Measurements from ENCODE around the gene REL. TPM values are rescaled to one million over a fixed set of nuclear protein-coding genes. Genes with fewer than 3 reads are reported as not detected.

REL gene
- total RNA-seq, 1 experiment from 2014 or later = 10.2 TPM

GRCh38 chr2:60934165-60934722 is 52.9 kb downstream of the REL start:
- ATAC-seq = no peak
- POLR2A ChIA-PET = no interaction called here

DNA sequence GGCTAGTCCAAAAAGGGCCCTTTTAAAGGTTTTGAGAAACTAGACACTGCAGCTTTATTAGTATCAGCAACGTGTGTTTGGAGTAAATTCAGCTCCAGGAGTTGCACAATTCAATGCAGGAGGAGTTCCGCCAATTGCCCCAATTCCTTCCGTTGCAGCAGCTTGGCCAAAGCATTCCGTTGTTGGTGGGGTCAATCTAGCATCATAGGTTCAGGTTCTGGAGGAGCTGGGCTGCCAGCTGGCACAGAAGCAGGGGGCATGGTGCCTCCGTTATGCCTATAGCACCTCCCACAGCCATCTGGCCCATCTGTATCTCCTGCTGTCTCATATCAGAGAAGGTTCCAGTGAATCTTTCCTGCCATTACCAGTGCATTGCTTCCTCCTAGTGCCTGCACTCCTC is 55.4 kb downstream of the REL start:
- Histone ChIP-seq H3K27me3 (ENCODE audit: insufficient read depth, low read length) (no peaks in the 10 kb centered on the region), H3K4me1 (ENCODE audit: control insufficient read depth in 1 of 2, insufficient read depth in 2 of 2, low read length in 2 of 2) (no peaks in the 10 kb centered on the region), H3K27ac (ENCODE audit: low read depth, low read length) (no peak overlapping the region), H3K4me3 (replicated peaks in 1 of 2; ENCODE audit: low read depth in 1 of 2, low read length in 2 of 2) (no peak overlapping the region), H2AFZ (ENCODE audit: low read depth, low read length, poor library complexity, severe bottlenecking) (no peak overlapping the region), H4K20me1 (ENCODE audit: insufficient read depth) (no peaks in the 10 kb centered on the region), H3K4me2 (ENCODE audit: low read length) (no peak overlapping the region), H3K9me3 (ENCODE audit: control insufficient read depth in 1 of 2, insufficient read depth in 1 of 2, low read depth in 1 of 2, low read length in 2 of 2) (no peaks in the 10 kb centered on the region), H3K9me2 (ENCODE audit: insufficient read depth) (no peaks in the 10 kb centered on the region), H3K9ac (ENCODE audit: low read length) (no peak overlapping the region), H3K79me2 (ENCODE audit: insufficient read depth, low read length) (no peaks in the 10 kb centered on the region), H3K36me3 (ENCODE audit: control insufficient read depth in 1 of 2, insufficient read depth in 2 of 2, low read length in 2 of 2) (no peaks in the 10 kb centered on the region)
- DNase-seq (ENCODE audit: low read depth, low spot score) = no peak
- POLR2A ChIA-PET = no interaction called here
- intact Hi-C loops (cut with micrococcal nuclease) = no loop called here
- BruUV-seq (replicated peaks) = no TSS peak
- RAD21 ChIA-PET (ENCODE audit: low non-redundant PET in 1 of 2, low total read pairs in 2 of 2, uncharacterized antibody in 2 of 2, unreplicated experiment in 2 of 2) = no interaction called here
- no peak for ATAC-seq
- CTCF ChIA-PET = no interaction called here
- TF ChIP-seq EGR1 (IDR thresholded peaks at IDR 0.05; ENCODE audit: low read depth) (no peak), ATF3 (IDR thresholded peaks at IDR 0.05) (no peak), POLR2A (IDR thresholded peaks at IDR 0.05; ENCODE audit: borderline replicate concordance, extremely low read depth, insufficient read depth, insufficient read length) (no peak), SP1 (IDR thresholded peaks at IDR 0.05; ENCODE audit: low read depth) (no peak), TCF7L2 (IDR thresholded peaks at IDR 0.05; ENCODE audit: borderline replicate concordance, extremely low read depth, insufficient read depth, insufficient read length) (no peak), MAX (IDR thresholded peaks at IDR 0.05) (no peak), SIN3A (IDR thresholded peaks at IDR 0.05; ENCODE audit: low read depth) (no peak), EZH2 (IDR thresholded peaks at IDR 0.05) (no peak), RAD21 (IDR thresholded peaks at IDR 0.05; ENCODE audit: low read depth) (no peak), CBX3 (IDR thresholded peaks at IDR 0.05; ENCODE audit: low read depth) (no peak), SRF (IDR thresholded peaks at IDR 0.05; ENCODE audit: low read depth) (no peak), FOSL1 (IDR thresholded peaks at IDR 0.05; ENCODE audit: low read depth) (no peak), ELF1 (IDR thresholded peaks at IDR 0.05; ENCODE audit: borderline replicate concordance, low read depth) (no peak)
- TF ChIP-seq, protein P1, sequence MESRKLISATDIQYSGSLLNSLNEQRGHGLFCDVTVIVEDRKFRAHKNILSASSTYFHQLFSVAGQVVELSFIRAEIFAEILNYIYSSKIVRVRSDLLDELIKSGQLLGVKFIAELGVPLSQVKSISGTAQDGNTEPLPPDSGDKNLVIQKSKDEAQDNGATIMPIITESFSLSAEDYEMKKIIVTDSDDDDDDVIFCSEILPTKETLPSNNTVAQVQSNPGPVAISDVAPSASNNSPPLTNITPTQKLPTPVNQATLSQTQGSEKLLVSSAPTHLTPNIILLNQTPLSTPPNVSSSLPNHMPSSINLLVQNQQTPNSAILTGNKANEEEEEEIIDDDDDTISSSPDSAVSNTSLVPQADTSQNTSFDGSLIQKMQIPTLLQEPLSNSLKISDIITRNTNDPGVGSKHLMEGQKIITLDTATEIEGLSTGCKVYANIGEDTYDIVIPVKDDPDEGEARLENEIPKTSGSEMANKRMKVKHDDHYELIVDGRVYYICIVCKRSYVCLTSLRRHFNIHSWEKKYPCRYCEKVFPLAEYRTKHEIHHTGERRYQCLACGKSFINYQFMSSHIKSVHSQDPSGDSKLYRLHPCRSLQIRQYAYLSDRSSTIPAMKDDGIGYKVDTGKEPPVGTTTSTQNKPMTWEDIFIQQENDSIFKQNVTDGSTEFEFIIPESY (IDR thresholded peaks at IDR 0.05; ENCODE audit: extremely low read depth, insufficient replicate concordance, low read length) = no peak

More at GRCh38 chr2:60934165-60934722, 52.9 kb downstream of the REL start:
- H3K9me2 ChIP-seq (ENCODE audit: insufficient read depth) = no peaks in the 10 kb centered on the region
- intact Hi-C loops (cut with micrococcal nuclease) = no loop called here
- no peaks in the 10 kb centered on the region for H4K20me1 ChIP-seq (ENCODE audit: insufficient read depth)
- H2AFZ ChIP-seq (ENCODE audit: low read depth, low read length, poor library complexity, severe bottlenecking) = no peak overlapping the region
- RAD21 ChIA-PET (ENCODE audit: low non-redundant PET in 1 of 2, low total read pairs in 2 of 2, uncharacterized antibody in 2 of 2, unreplicated experiment in 2 of 2) = no interaction called here
- H3K9me3 ChIP-seq (ENCODE audit: control insufficient read depth in 1 of 2, insufficient read depth in 1 of 2, low read depth in 1 of 2, low read length in 2 of 2) = no peaks in the 10 kb centered on the region
- DNase-seq (ENCODE audit: low read depth, low spot score) = no peak
- TF ChIP-seq ATF3 (IDR thresholded peaks at IDR 0.05) (no peak), MAX (IDR thresholded peaks at IDR 0.05) (no peak), YY1 (IDR thresholded peaks at IDR 0.05; ENCODE audit: extremely low read depth, insufficient replicate concordance, low read depth, low read length) (no peak)
- CTCF ChIA-PET = interaction anchor here (0.6 kb wide), 1 partner anchor 94 kb away, joined by 3 read pairs; no protein-coding TSS in a partner anchor
- no peaks in the 10 kb centered on the region for H3K4me1 ChIP-seq (ENCODE audit: control insufficient read depth in 1 of 2, insufficient read depth in 2 of 2, low read length in 2 of 2)
- no peak overlapping the region for H3K27ac ChIP-seq (ENCODE audit: low read depth, low read length)
- no peaks in the 10 kb centered on the region for H3K27me3 ChIP-seq (ENCODE audit: insufficient read depth, low read length)
- H3K9ac ChIP-seq (ENCODE audit: low read length) = no peak overlapping the region
- no peaks in the 10 kb centered on the region for H3K79me2 ChIP-seq (ENCODE audit: insufficient read depth, low read length)
- H3K4me2 ChIP-seq (ENCODE audit: low read length) = no peak overlapping the region
- no peaks in the 10 kb centered on the region for H3K36me3 ChIP-seq (ENCODE audit: control insufficient read depth in 1 of 2, insufficient read depth in 2 of 2, low read length in 2 of 2)
- no TSS peak for BruUV-seq (replicated peaks)
- no peak overlapping the region for H3K4me3 ChIP-seq (replicated peaks in 1 of 2; ENCODE audit: low read depth in 1 of 2, low read length in 2 of 2)
